Left lung (tissue), 10 donors: ENCODE measurements around the gene METAP1. TPM values are rescaled to one million over a fixed set of nuclear protein-coding genes. Genes with fewer than 3 reads are reported as not detected.
"Not testable (repeated sequence)": the region's sequence is repeated elsewhere in the genome, so short reads cannot be mapped to it uniquely, and the experiment has no call there.

Experiments
- ATAC-seq: fragments of 200-7000 bp; cut with Tn5 transposase; one replicate; pipeline ENCODE4 v1.9.1; 2020; ENCODE audit warnings: moderate library complexity
- DNase-seq, 4 donors: peaks; one replicate each; pipeline ENCODE4 v3.0.0-alpha.2; 2013 to 2020
- H3K27ac ChIP-seq, 2 donors: fragments of 200-600 bp; sonication (generic) in 1 of 2; one replicate each; pipeline versions ENCODE4 v1.5.0 to v1.8.0; 2020 to 2021
- H3K27me3 ChIP-seq, 2 donors: fragments of 200-600 bp; sonication (generic) in 1 of 2; one replicate each; pipeline versions ENCODE4 v1.5.0 to v1.8.0; 2020 to 2021
- H3K36me3 ChIP-seq, 2 donors: fragments of 200-600 bp; sonication (generic) in 1 of 2; one replicate each; pipeline versions ENCODE4 v1.5.0 to v1.8.0; 2020 to 2021
- H3K4me1 ChIP-seq, 2 donors: fragments of 200-600 bp; one replicate each; pipeline ENCODE4 v1.8.0; 2021
- H3K4me3 ChIP-seq, 2 donors: fragments of 200-600 bp; sonication (generic) in 1 of 2; one replicate each; pipeline versions ENCODE4 v1.5.0 to v1.8.0; 2020 to 2021; ENCODE audit warnings: mild to moderate bottlenecking in 1 of 2
- H3K9me3 ChIP-seq, 2 donors: fragments of 200-600 bp; sonication (generic) in 1 of 2; one replicate each; pipeline versions ENCODE4 v1.5.0 to v1.8.0; 2020 to 2021
- intact Hi-C, 2 donors: fragments of 100-400 bp; cut with DNase I; formaldehyde crosslinking; loops; one replicate each; pipeline versions ENCODE4 v1.11.2 to v1.14.2; 2022
- polyA plus RNA-seq, 6 donors: library from polyadenylated mRNA; unstranded; fragments of 120-200 nt; gene quantifications; one replicate each; pipeline ENCODE4 v1.2.1, GENCODE V29; 2013; ENCODE audit not compliant: insufficient read length in 6 of 6
- total RNA-seq, 2 donors: library from RNA; stranded (reverse); fragmentation: NEBNext Ultra II Directional; extraction: Animal tissue kit (Norgen Biotek cat#: 25700); gene quantifications; one replicate each; pipeline ENCODE4 v1.2.1, GENCODE V29; 2021
- TF ChIP-seq, protein P1 (sequence below), 2 donors: fragments of 200-600 bp; sonication (generic) in 1 of 2; IDR thresholded peaks; one replicate each; pipeline versions ENCODE4 v1.5.0 to v1.8.0; 2021; ENCODE audit warnings: antibody characterized with exemption in 2 of 2
- donor health status: DM: no; HTN: yes; CAD: no.
- donor health status: DM: no; HTN: no; CAD: no.

Gene METAP1
- total and polyA plus RNA-seq, 8 donors = 31.5 to 73.1 (median 61.5) TPM

DNA sequence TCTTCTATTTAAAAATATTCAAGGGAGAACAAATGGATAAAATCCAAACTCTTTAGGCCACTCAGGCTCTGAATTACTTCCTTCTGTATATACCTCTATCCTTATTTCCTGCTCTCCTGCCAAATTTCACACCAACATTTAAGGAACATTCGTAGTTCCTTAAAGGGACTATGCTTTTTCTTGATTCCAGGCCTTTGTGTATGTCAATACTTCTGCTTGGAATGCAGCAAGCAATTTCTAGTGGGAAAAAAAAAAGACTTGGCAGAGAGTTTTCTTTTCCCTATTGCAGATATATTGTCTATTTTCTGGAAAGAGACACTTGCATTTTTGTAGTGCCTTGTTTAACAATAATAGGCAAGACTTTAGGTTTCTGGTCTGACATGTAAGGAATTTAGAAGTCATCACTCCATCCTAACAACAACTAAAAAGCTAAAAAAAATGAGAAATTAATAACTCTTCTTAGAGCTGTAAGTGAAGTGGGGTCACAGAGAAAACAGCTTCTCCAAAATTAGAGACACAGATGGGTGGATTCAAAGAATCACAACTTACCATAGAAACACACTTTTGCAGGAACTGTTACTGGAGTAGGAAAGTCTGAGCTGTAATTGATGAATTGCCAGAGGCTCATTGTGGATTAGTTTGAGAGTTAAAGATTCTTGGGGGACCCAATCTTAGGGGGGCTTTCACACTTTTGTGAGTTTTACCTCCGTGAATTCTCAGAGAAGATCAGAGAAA is 95.1 kb downstream of the METAP1 start:
- Histone ChIP-seq H3K27ac (peak overlapping the region; percentile 88 to 95), H3K27me3 (no peaks in the 10 kb centered on the region), H3K36me3 (no peaks in the 10 kb centered on the region), H3K4me1 (peaks cover 4 to 43% of the 10 kb centered on the region in 2 donors), H3K4me3 (peak overlapping the region in 1 of 2 donors; percentile 66), H3K9me3 (no peaks in the 10 kb centered on the region)
- peak in 2 of 4 donors; percentile 37 to 39 for DNase-seq
- TF ChIP-seq, protein P1, sequence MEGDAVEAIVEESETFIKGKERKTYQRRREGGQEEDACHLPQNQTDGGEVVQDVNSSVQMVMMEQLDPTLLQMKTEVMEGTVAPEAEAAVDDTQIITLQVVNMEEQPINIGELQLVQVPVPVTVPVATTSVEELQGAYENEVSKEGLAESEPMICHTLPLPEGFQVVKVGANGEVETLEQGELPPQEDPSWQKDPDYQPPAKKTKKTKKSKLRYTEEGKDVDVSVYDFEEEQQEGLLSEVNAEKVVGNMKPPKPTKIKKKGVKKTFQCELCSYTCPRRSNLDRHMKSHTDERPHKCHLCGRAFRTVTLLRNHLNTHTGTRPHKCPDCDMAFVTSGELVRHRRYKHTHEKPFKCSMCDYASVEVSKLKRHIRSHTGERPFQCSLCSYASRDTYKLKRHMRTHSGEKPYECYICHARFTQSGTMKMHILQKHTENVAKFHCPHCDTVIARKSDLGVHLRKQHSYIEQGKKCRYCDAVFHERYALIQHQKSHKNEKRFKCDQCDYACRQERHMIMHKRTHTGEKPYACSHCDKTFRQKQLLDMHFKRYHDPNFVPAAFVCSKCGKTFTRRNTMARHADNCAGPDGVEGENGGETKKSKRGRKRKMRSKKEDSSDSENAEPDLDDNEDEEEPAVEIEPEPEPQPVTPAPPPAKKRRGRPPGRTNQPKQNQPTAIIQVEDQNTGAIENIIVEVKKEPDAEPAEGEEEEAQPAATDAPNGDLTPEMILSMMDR (IDR thresholded peaks at IDR 0.05) = no peak
- no peak for ATAC-seq
- intact Hi-C loops = no loop called here

DNA sequence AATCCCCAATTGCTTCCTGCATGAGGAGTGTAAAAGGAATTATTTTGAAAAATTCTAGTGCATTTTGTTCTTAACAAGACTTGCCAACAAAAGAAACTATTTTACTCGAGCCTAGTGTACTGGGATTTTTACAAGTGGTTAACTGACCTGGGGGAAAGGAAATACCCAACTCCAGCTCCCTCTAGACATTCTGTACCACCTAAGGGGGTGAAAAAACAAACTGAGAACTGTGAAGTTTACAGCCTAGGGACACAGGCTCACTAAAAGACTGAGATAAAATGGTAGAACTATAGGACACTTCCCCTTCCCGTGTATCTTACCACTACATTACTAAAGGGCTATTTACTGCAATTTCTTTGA is 95.7 kb downstream of the METAP1 start:
- intact Hi-C loops = no loop called here
- Histone ChIP-seq H3K4me3 (no peak overlapping the region), H3K4me1 (peaks cover 4 to 40% of the 10 kb centered on the region in 2 donors), H3K27me3 (no peaks in the 10 kb centered on the region), H3K9me3 (no peaks in the 10 kb centered on the region), H3K36me3 (no peaks in the 10 kb centered on the region), H3K27ac (peak overlapping the region; percentile 21 to 95)
- ATAC-seq = no peak
- TF ChIP-seq, protein P1 (IDR thresholded peaks at IDR 0.05) = no peak
- no peak for DNase-seq

DNA sequence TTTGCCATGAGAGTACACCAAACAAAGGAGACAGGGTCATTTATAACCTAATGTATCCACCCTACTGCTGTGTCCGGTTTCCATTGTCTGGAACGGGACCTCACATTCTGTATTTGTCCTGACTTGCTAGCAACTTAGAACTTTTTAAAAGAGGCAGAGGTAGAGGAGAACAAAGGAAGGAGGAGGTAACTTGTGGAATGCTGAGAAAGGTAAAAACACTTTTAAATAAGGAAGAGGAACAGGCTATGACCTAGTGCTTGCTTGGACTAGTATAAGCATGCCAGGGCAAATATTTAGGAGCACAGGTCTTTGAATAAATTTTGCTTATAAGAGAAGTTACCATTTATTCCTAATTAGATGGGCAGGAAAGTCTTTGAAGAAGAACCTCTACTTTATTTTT is 96.3 kb downstream of the METAP1 start:
- H3K27ac ChIP-seq, H3K4me3 ChIP-seq, H3K36me3 ChIP-seq, intact Hi-C loops, H3K27me3 ChIP-seq, H3K9me3 ChIP-seq, ATAC-seq, DNase-seq: not testable (repeated sequence)
- H3K4me1 ChIP-seq = peaks cover 4 to 34% of the 10 kb centered on the region in 2 donors

DNA sequence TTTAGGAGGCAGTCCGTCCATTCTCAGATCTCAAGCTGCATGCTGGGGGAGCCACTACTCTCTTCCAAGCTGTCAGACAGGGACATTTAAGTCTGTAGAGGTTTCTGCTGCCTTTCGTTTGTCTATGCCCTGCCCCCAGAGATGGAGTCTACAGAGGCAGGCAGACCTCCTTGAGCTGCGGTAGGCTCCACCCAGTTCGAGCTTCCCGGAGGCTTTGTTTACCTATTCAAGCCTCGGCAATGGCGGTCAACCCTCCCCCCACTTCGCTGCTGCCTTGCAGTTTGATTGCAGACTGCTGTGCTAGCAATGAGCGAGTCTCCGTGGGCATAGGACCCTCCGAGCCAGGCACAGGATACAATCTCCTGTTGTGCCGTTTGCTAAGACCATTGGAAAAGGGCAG is 103.8 kb downstream of the METAP1 start:
- no peak for ATAC-seq
- TF ChIP-seq, protein P1 (IDR thresholded peaks at IDR 0.05) = no peak
- no peaks in the 10 kb centered on the region for H3K36me3 ChIP-seq
- intact Hi-C loops = no loop called here
- H3K4me1 ChIP-seq = no peaks in the 10 kb centered on the region
- H3K4me3 ChIP-seq = no peak overlapping the region
- peak in 1 of 4 donors; percentile 37 for DNase-seq
- no peak overlapping the region for H3K27ac ChIP-seq
- H3K9me3 ChIP-seq = no peaks in the 10 kb centered on the region
- no peaks in the 10 kb centered on the region for H3K27me3 ChIP-seq

DNA sequence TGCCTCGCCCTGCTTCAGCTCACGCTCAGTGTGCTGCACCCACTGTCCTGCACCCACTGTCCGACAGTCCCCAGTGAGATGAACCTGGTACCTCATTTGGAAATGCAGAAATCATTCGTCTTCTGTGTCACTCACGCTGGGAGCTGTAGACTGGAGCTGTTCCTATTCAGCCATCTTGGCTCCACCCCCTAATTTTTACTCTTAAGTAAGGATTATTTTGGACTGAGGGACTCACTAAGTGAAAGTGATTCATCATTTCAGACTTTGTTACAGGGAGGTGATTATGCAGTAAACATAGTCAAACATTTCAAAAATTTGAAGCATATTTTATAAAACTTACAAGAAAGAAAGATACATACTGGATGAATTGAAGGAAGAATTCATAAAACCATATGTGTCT is 104.3 kb downstream of the METAP1 start:
- ATAC-seq = not testable (repeated sequence)

DNA sequence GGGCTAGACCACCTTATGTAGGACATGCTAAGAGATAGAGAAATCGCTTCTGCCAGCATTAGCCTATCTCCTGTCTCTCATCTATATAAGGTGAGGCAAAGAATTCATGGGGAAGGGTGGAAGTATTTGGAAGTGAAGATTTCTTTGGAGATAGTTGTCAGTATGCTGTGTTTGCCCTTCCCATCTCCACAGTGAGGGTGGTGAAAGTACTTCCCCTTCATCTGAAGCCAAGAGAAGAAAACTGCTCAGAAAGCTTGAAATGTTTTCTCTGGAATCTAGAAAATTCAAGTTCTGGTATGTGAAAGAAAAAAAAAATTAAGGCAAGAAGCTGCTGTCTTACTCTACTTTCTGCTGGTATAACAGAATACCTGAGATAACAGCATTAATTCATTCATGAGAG is 105.4 kb downstream of the METAP1 start:
- intact Hi-C loops = no loop called here
- Histone ChIP-seq H3K9me3 (no peaks in the 10 kb centered on the region), H3K4me1 (no peaks in the 10 kb centered on the region), H3K27ac (no peak overlapping the region), H3K4me3 (no peak overlapping the region), H3K27me3 (no peaks in the 10 kb centered on the region), H3K36me3 (no peaks in the 10 kb centered on the region)
- ATAC-seq = no peak
- no peak for DNase-seq
- TF ChIP-seq, protein P1 (IDR thresholded peaks at IDR 0.05) = no peak

More for the DNA sequence above, 104.3 kb downstream of the METAP1 start:
- DNase-seq, H3K27me3 ChIP-seq, H3K9me3 ChIP-seq, H3K4me1 ChIP-seq, H3K36me3 ChIP-seq, intact Hi-C loops, H3K4me3 ChIP-seq, H3K27ac ChIP-seq: not testable (repeated sequence)
